ENCODE data around the gene NEMP2.

The NEMP2 gene

GRCh38 chr2:190455358-190456095 lies 79.0 kb downstream of the NEMP2 start:
- DNase-seq, result no peak

GRCh38 chr2:190454795-190455194 lies 79.7 kb downstream of the NEMP2 start:
- DNase-seq, result no peak

Data from NCI-H2171 (cell line).